CD4-positive, alpha-beta T cell (primary cell): ENCODE measurements around the gene PCSK2. TPM values are rescaled to one million over a fixed set of nuclear protein-coding genes. Genes with fewer than 3 reads are reported as not detected.

Experiments used
- ATAC-seq: fragments of 200-7000 bp; cut with Tn5 transposase; one replicate; pipeline ENCODE4 v1.10.0; 2022; ENCODE audit warnings: mild to moderate bottlenecking; ENCODE audit not compliant: poor library complexity
- CTCF ChIA-PET: fragments of 350-600 bp; sonication (Branson Sonifier 250); formaldehyde crosslinking; loops from one replicate; lab custom pipeline; 2021; ENCODE audit warnings: antibody characterized with exemption, inconsistent platforms; lab: Charles Lee
- POLR2A ChIA-PET: fragments of 350-600 bp; sonication (Branson Sonifier 250); formaldehyde crosslinking; loops from one replicate; lab custom pipeline; 2021; ENCODE audit warnings: antibody characterized with exemption, inconsistent platforms; lab: Charles Lee
- DNase-seq, 14 experiments: peaks; one replicate each; pipeline ENCODE4 v3.0.0-alpha.2; 2013 to 2020; ENCODE audit warnings: mixed read lengths in 2 of 14
- H3K27ac ChIP-seq, 2 donors: one replicate each; pipeline versions ENCODE4 v1.5.1 to v1.7.0; 2013; ENCODE audit warnings: low read length in 2 of 2, low read depth in 1 of 2, mild to moderate bottlenecking in 1 of 2
- H3K27me3 ChIP-seq, 2 experiments: 1 replicate in 1 of 2; 2 replicates in 1 of 2; pipeline versions ENCODE4 v1.6.1 to v1.7.0; 2013; ENCODE audit warnings: low read length in 2 of 2, control low read depth in 1 of 2, mild to moderate bottlenecking in 1 of 2, moderate library complexity in 1 of 2; ENCODE audit not compliant: insufficient read depth in 2 of 2, control insufficient read depth in 1 of 2
- H3K36me3 ChIP-seq: one replicate; pipeline ENCODE4 v1.6.1; 2013; ENCODE audit warnings: low read length, control low read depth; ENCODE audit not compliant: insufficient read depth
- H3K4me1 ChIP-seq: one replicate; pipeline ENCODE4 v1.6.1; 2013; ENCODE audit warnings: low read length, control low read depth; ENCODE audit not compliant: insufficient read depth
- H3K4me3 ChIP-seq: one replicate; pipeline ENCODE4 v1.5.1; 2013; ENCODE audit warnings: mild to moderate bottlenecking, low read length, moderate library complexity
- H3K9me3 ChIP-seq, 2 experiments: 1 replicate in 1 of 2; 2 replicates in 1 of 2; pipeline versions ENCODE4 v1.6.1 to v1.7.0; 2013; ENCODE audit warnings: low read length in 2 of 2, mild to moderate bottlenecking in 2 of 2, control low read depth in 1 of 2, moderate library complexity in 1 of 2; ENCODE audit not compliant: control insufficient read depth in 1 of 2, insufficient read depth in 1 of 2
- H3K27ac Mint-ChIP-seq: one replicate; pipeline ENCODE4 v1.8.0; 2020; ENCODE audit warnings: mixed read lengths
- H3K27me3 Mint-ChIP-seq: one replicate; pipeline ENCODE4 v1.8.0; 2021; ENCODE audit warnings: mixed read lengths
- H3K36me3 Mint-ChIP-seq: one replicate; pipeline ENCODE4 v1.8.0; 2021; ENCODE audit warnings: low read depth, mixed read lengths
- H3K4me1 Mint-ChIP-seq: one replicate; pipeline ENCODE4 v1.8.0; 2021; ENCODE audit warnings: low read depth, mixed read lengths
- H3K4me3 Mint-ChIP-seq: one replicate; pipeline ENCODE4 v1.8.0; 2020; ENCODE audit warnings: mild to moderate bottlenecking, mixed read lengths
- H3K9me3 Mint-ChIP-seq: one replicate; pipeline ENCODE4 v1.8.0; 2020; ENCODE audit warnings: mixed read lengths
- intact Hi-C, 2 experiments: fragments of 100-400 bp; cut with DNase I in 1 of 2; cut with micrococcal nuclease in 1 of 2; formaldehyde crosslinking; loops; one replicate each; pipeline versions ENCODE4 v1.15.1 to v1.9.0; 2023 to 2025; cut with DNase I, micrococcal nuclease
- total RNA-seq, 174 experiments: library from RNA in 2 of 174; stranded (reverse) in 2 of 174; gene quantifications; one replicate each; pipeline ENCODE4 v1.2.3 and lab custom pipeline; 2021 to 2026
- TF ChIP-seq, protein P1 (sequence below): fragments of 200-600 bp; IDR thresholded peaks from one replicate; pipeline ENCODE4 v1.8.0; 2022; ENCODE audit warnings: antibody characterized with exemption, mild to moderate bottlenecking

PCSK2 gene
- total RNA-seq, 2 experiments from 2014 or later = not detected

DNA sequence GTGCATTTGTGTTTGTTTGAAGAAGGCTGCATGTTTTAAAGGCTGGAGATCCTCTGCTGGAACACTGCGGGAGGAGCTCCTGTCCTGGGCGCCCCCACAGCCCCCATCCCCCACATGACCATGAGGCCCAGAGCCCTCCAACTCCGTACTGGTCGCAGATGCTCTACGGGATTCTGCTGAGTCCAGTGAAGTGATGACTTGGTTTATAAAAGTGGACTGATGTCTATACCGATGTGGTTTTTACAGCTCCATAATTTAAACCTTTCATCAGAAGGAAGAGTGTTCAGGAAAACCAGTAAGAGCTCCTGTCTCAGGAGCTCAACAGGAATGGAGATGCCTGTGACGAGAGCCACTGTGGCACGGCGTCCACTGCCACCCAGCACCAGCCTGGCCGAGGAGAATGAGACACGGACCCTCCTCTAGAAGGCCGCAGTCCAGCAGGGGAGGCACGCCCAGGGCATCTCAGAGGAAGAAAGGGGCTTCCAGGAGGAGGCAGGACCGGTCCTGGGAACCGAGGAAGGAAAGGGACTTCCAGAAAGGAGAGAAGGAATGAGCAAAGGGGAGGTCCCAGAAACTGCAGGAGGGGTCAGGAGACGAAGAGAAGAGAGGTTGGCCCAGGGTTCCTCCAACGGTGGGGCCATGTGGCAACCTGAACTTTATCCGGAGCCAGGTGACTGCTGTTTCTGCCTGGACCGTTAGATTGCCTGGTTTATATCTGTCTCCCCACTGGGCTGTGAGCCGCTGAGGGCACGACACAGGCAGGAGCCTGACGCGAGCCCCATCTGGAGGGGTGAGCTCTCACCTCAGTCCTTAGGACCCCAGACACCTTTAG, 277.4 kb downstream of the PCSK2 start:
- peak; percentile 43 for ATAC-seq
- H3K4me1 Mint-ChIP-seq = peaks cover 32% of the 10 kb centered on the region
- peak overlapping the region; percentile 69 for H3K4me3 ChIP-seq
- no peaks in the 10 kb centered on the region for H3K9me3 ChIP-seq
- H3K36me3 Mint-ChIP-seq = no peaks in the 10 kb centered on the region
- peaks cover 41% of the 10 kb centered on the region for H3K4me1 ChIP-seq
- no peaks in the 10 kb centered on the region for H3K9me3 Mint-ChIP-seq
- intact Hi-C loops = loop anchor here (1.0 to 10.0 kb wide), 10 partner anchors 33 to 773 kb away; partner anchors contain the start of genes KAT14 (in 1 of the 2), PET117 (in 1 of the 2) and RRBP1 (in 1 of the 2)
- no peaks in the 10 kb centered on the region for H3K27me3 Mint-ChIP-seq
- ChIA-PET CTCF (interaction anchor here (0.6 to 3.3 kb wide), 9 partner anchors 10 to 773 kb away, joined by 3 to 18 read pairs (median 3); partner anchors contain the start of gene RRBP1), POLR2A (interaction anchor here (0.6 to 2.1 kb wide), 3 partner anchors 66 to 358 kb away, joined by 4 to 7 read pairs (median 4); partner anchors contain the start of genes DSTN and RRBP1)
- DNase-seq = peak in 3 of 14 experiments; percentile 4 to 30 (median 18)
- peak overlapping the region; percentile 93 for H3K4me3 Mint-ChIP-seq
- peak overlapping the region in 1 of 2 donors; percentile 9 for H3K27ac ChIP-seq
- peak overlapping the region; percentile 83 for H3K27ac Mint-ChIP-seq
- TF ChIP-seq, protein P1, sequence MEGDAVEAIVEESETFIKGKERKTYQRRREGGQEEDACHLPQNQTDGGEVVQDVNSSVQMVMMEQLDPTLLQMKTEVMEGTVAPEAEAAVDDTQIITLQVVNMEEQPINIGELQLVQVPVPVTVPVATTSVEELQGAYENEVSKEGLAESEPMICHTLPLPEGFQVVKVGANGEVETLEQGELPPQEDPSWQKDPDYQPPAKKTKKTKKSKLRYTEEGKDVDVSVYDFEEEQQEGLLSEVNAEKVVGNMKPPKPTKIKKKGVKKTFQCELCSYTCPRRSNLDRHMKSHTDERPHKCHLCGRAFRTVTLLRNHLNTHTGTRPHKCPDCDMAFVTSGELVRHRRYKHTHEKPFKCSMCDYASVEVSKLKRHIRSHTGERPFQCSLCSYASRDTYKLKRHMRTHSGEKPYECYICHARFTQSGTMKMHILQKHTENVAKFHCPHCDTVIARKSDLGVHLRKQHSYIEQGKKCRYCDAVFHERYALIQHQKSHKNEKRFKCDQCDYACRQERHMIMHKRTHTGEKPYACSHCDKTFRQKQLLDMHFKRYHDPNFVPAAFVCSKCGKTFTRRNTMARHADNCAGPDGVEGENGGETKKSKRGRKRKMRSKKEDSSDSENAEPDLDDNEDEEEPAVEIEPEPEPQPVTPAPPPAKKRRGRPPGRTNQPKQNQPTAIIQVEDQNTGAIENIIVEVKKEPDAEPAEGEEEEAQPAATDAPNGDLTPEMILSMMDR = no peak
- no peaks in the 10 kb centered on the region for H3K27me3 ChIP-seq
- H3K36me3 ChIP-seq = no peaks in the 10 kb centered on the region

DNA sequence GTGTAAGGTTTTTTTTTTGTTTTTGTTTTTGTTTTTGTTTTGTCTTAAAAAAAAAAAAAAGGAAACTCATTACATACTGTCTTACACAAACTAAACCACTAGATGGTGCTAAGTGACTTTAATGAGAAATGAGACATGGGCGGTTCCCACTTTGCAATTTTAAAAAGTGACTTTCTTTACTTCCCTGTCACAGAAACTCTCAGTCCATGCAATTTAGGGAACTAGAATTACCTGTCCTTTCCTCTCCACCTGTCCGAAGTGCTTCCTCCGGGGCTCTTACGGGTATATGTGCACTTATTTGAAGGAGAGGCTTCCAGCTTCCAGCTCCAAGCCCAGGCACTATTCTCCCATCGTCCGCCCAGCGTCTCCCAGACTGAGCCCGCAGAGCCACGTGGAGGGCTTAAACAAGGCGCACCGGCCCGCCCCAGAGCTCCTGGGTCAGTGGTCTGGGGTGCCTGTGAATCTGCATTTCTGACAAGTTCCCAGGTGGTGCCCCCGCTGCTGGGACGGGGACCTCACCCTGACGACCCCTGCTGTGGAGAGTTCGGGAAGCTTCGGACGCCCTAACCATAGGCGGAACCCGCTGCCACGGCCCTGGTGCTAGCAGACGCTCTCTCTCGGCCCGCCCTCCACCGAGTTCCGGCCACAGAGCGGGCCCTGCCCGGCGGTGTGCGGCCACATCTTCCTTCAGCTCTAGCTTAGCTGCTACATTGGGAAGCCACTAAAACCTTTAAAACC, 278.2 kb downstream of the PCSK2 start:
- peaks cover 32% of the 10 kb centered on the region for H3K4me1 Mint-ChIP-seq
- H3K9me3 ChIP-seq = no peaks in the 10 kb centered on the region
- no peaks in the 10 kb centered on the region for H3K36me3 ChIP-seq
- peak in 13 of 14 experiments; percentile 8 to 80 (median 25) for DNase-seq
- peaks cover 41% of the 10 kb centered on the region for H3K4me1 ChIP-seq
- H3K27ac ChIP-seq = peak overlapping the region; percentile 4 to 48
- H3K27ac Mint-ChIP-seq = peak overlapping the region; percentile 83
- intact Hi-C loops = loop anchor here (1.0 to 10.0 kb wide), 12 partner anchors 32 to 782 kb away; partner anchors contain the start of genes KAT14 (in 1 of the 2), PET117 (in 1 of the 2), RRBP1 (in 1 of the 2) and ZNF133 (in 1 of the 2)
- H3K9me3 Mint-ChIP-seq = no peaks in the 10 kb centered on the region
- ChIA-PET CTCF (interaction anchor here (0.6 to 3.3 kb wide), 13 partner anchors 10 to 774 kb away, joined by 3 to 18 read pairs (median 4); partner anchors contain the start of genes BFSP1, DSTN and RRBP1), POLR2A (interaction anchor here (0.6 to 2.1 kb wide), 5 partner anchors 65 to 462 kb away, joined by 3 to 7 read pairs (median 4); partner anchors contain the start of genes DSTN and RRBP1)
- H3K4me3 ChIP-seq = peak overlapping the region; percentile 69
- TF ChIP-seq, protein P1 = peak; percentile 69
- peak; percentile 80 for ATAC-seq
- H3K27me3 ChIP-seq = no peaks in the 10 kb centered on the region
- no peaks in the 10 kb centered on the region for H3K36me3 Mint-ChIP-seq
- H3K27me3 Mint-ChIP-seq = no peaks in the 10 kb centered on the region
- peak overlapping the region; percentile 93 for H3K4me3 Mint-ChIP-seq
